G401 (cell line): ENCODE data around the gene FRMD4B. TPM values are rescaled to one million over a fixed set of nuclear protein-coding genes. Genes with fewer than 3 reads are reported as not detected.

Experiments
- DNase-seq: peaks from one replicate; pipeline ENCODE4 v3.0.0-alpha.2; 2015; ENCODE audit warnings: low spot score
- in situ Hi-C: cut with HindIII; loops from 2 replicates; pipeline ENCODE4 v1.10.0; 2016; ENCODE audit warnings: low sequenced_read_pairs, mixed read lengths
- total RNA-seq: library from RNA; depleted of rRNA; stranded (reverse); fragments of >200 nt; shearing (Covaris generic); gene quantifications from 2 replicates; pipeline ENCODE4 v1.2.3, GENCODE V29; 2014

Gene FRMD4B
- total RNA-seq, 1 experiment from 2014 or later: 19.9 TPM

GRCh38 chr3:69232482-69232881 is 153.4 kb downstream of the FRMD4B start:
- no peak for DNase-seq
- in situ Hi-C loops: no loop called here

GRCh38 chr3:69231929-69232440 is 153.9 kb downstream of the FRMD4B start:
- DNase-seq: no peak
- in situ Hi-C loops: no loop called here

- in situ Hi-C loops: no loop called here
- no peak for DNase-seq
These were observed 159.8 kb downstream of the FRMD4B start for GRCh38 chr3:69226071-69226470.

GRCh38 chr3:69219101-69219708 is 166.7 kb downstream of the FRMD4B start:
- in situ Hi-C loops: no loop called here
- DNase-seq: no peak

- in situ Hi-C loops: no loop called here
- no peak for DNase-seq
These were observed 167.8 kb downstream of the FRMD4B start for GRCh38 chr3:69218079-69218478.

GRCh38 chr3:69216981-69217380 is 168.9 kb downstream of the FRMD4B start:
- no peak for DNase-seq
- in situ Hi-C loops: no loop called here

- DNase-seq: no peak
- in situ Hi-C loops: no loop called here
These were observed 171.6 kb downstream of the FRMD4B start for GRCh38 chr3:69214241-69214640.

GRCh38 chr3:69212411-69213160 is 173.3 kb downstream of the FRMD4B start:
- in situ Hi-C loops: no loop called here
- DNase-seq: no peak

- in situ Hi-C loops: no loop called here
These were observed 175.7 kb downstream of the FRMD4B start for GRCh38 chr3:69210068-69210730.

GRCh38 chr3:69209413-69209812 is 176.5 kb downstream of the FRMD4B start:
- no peak for DNase-seq
- in situ Hi-C loops: no loop called here

More at GRCh38 chr3:69210068-69210730, 175.7 kb downstream of the FRMD4B start:
- DNase-seq: no peak

- in situ Hi-C loops: no loop called here
These were observed 178.9 kb downstream of the FRMD4B start for GRCh38 chr3:69207031-69207430.

GRCh38 chr3:69205385-69205784 is 180.5 kb downstream of the FRMD4B start:
- in situ Hi-C loops: no loop called here
- no peak for DNase-seq

More at GRCh38 chr3:69207031-69207430, 178.9 kb downstream of the FRMD4B start:
- DNase-seq: no peak

- DNase-seq: no peak
- in situ Hi-C loops: no loop called here
These were observed 181.5 kb downstream of the FRMD4B start for GRCh38 chr3:69204315-69204957.

- in situ Hi-C loops: no loop called here
These were observed 182.1 kb downstream of the FRMD4B start for GRCh38 chr3:69203631-69204314.

GRCh38 chr3:69201658-69202057 is 184.2 kb downstream of the FRMD4B start:
- DNase-seq: no peak
- in situ Hi-C loops: no loop called here

More at GRCh38 chr3:69203631-69204314, 182.1 kb downstream of the FRMD4B start:
- no peak for DNase-seq

- in situ Hi-C loops: no loop called here
- DNase-seq: no peak
These were observed 185.4 kb downstream of the FRMD4B start for GRCh38 chr3:69200384-69201068.

GRCh38 chr3:69199942-69200341 is 185.9 kb downstream of the FRMD4B start:
- no peak for DNase-seq
- in situ Hi-C loops: no loop called here

GRCh38 chr3:69197922-69198530 is 187.9 kb downstream of the FRMD4B start:
- no peak for DNase-seq
- in situ Hi-C loops: no loop called here
